ENCODE data around the gene RAD51B. TPM values are rescaled to one million over a fixed set of nuclear protein-coding genes. Genes with fewer than 3 reads are reported as not detected.

Gene RAD51B
- total and polyA plus RNA-seq, 2 of the 13 experiments (the other 11 are each of a cell fraction or from before 2014, with no cell fraction given): 7.0 to 9.5 TPM

- Histone ChIP-seq H3K4me1 (ENCODE audit: insufficient read depth, low read length) (no peaks in the 10 kb centered on the region), H3K27me3 (ENCODE audit: control insufficient read depth in 1 of 2, insufficient read depth in 2 of 2, low read length in 2 of 2) (no peaks in the 10 kb centered on the region), H4K20me1 (ENCODE audit: insufficient read depth, low read length) (no peaks in the 10 kb centered on the region), H3K9me3 (ENCODE audit: low read length) (no peaks in the 10 kb centered on the region), H3K4me3 (replicated peaks in 1 of 3; ENCODE audit: insufficient read depth in 1 of 3, low read depth in 2 of 3, low read length in 3 of 3) (no peak overlapping the region), H2AFZ (ENCODE audit: low read length) (no peak overlapping the region), H3K27ac (ENCODE audit: extremely low read length, insufficient read depth, low read length) (no peak overlapping the region), H3K4me2 (ENCODE audit: low read depth, low read length) (no peak overlapping the region), H3K79me2 (ENCODE audit: insufficient read depth, low read length) (no peaks in the 10 kb centered on the region), H3K9ac (ENCODE audit: insufficient read depth, low read depth, low read length) (no peak overlapping the region), H3K36me3 (replicated peaks in 1 of 2; ENCODE audit: control insufficient read depth in 1 of 2, insufficient read depth in 2 of 2, low read length in 2 of 2) (no peaks in the 10 kb centered on the region)
- FAIRE-seq (no peak), ATAC-seq (no peak), DNase-seq (ENCODE audit: low spot score) (no peak)
- CTCF ChIA-PET (ENCODE audit: low intra/inter-chr PET ratio, low total read pairs): no interaction called here
- WGBS (ENCODE audit: low lambda C conversion rate): 89% methylated on average over 4 of the region's 4 CpGs
- intact Hi-C loops (cut with micrococcal nuclease; ENCODE audit: unreplicated experiment) (no loop called here), in situ Hi-C loops (cut with HindIII; ENCODE audit: extremely low pct_ligation_motif_present, low pct_unique_long_range_greater_than_20kb) (no loop called here)
- BruUV-seq (replicated peaks): no TSS peak
- POLR2A ChIA-PET: no interaction called here
- TF ChIP-seq, protein P1, sequence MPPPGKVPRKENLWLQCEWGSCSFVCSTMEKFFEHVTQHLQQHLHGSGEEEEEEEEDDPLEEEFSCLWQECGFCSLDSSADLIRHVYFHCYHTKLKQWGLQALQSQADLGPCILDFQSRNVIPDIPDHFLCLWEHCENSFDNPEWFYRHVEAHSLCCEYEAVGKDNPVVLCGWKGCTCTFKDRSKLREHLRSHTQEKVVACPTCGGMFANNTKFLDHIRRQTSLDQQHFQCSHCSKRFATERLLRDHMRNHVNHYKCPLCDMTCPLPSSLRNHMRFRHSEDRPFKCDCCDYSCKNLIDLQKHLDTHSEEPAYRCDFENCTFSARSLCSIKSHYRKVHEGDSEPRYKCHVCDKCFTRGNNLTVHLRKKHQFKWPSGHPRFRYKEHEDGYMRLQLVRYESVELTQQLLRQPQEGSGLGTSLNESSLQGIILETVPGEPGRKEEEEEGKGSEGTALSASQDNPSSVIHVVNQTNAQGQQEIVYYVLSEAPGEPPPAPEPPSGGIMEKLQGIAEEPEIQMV (CRISPR knock-in tag; IDR thresholded peaks at IDR 0.05; ENCODE audit: low read depth): no peak
- no peak for TF ChIP-seq ZNF24 (IDR thresholded peaks at IDR 0.05)
- TF ChIP-seq, protein P2, sequence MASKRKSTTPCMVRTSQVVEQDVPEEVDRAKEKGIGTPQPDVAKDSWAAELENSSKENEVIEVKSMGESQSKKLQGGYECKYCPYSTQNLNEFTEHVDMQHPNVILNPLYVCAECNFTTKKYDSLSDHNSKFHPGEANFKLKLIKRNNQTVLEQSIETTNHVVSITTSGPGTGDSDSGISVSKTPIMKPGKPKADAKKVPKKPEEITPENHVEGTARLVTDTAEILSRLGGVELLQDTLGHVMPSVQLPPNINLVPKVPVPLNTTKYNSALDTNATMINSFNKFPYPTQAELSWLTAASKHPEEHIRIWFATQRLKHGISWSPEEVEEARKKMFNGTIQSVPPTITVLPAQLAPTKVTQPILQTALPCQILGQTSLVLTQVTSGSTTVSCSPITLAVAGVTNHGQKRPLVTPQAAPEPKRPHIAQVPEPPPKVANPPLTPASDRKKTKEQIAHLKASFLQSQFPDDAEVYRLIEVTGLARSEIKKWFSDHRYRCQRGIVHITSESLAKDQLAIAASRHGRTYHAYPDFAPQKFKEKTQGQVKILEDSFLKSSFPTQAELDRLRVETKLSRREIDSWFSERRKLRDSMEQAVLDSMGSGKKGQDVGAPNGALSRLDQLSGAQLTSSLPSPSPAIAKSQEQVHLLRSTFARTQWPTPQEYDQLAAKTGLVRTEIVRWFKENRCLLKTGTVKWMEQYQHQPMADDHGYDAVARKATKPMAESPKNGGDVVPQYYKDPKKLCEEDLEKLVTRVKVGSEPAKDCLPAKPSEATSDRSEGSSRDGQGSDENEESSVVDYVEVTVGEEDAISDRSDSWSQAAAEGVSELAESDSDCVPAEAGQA (IDR thresholded peaks at IDR 0.05; ENCODE audit: low read depth): no peak
- TF ChIP-seq, protein P2 (CRISPR knock-in tag; IDR thresholded peaks at IDR 0.05; ENCODE audit: borderline replicate concordance): no peak
- TF ChIP-seq, protein P3, sequence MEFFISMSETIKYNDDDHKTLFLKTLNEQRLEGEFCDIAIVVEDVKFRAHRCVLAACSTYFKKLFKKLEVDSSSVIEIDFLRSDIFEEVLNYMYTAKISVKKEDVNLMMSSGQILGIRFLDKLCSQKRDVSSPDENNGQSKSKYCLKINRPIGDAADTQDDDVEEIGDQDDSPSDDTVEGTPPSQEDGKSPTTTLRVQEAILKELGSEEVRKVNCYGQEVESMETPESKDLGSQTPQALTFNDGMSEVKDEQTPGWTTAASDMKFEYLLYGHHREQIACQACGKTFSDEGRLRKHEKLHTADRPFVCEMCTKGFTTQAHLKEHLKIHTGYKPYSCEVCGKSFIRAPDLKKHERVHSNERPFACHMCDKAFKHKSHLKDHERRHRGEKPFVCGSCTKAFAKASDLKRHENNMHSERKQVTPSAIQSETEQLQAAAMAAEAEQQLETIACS (CRISPR knock-in tag; IDR thresholded peaks at IDR 0.05): no peak
Observed at GRCh38 chr14:68412505-68413465, 593.2 kb downstream of the RAD51B start.

Data from HepG2 (cell line).